Nephron (organoid): Measurements from ENCODE around the gene PCDHGB4.

Source experiments
- H3K27ac Mint-ChIP-seq, 3 experiments: 2 replicates each; pipeline ENCODE4 v1.8.0; 2020; ENCODE audit warnings: mixed read lengths in 3 of 3, mild to moderate bottlenecking in 2 of 3, moderate library complexity in 1 of 3
- H3K27me3 Mint-ChIP-seq: 2 replicates; pipeline ENCODE4 v1.8.0; 2021; ENCODE audit warnings: low read depth, mild to moderate bottlenecking, moderate library complexity, mixed read lengths
- H3K36me3 Mint-ChIP-seq: 2 replicates; pipeline ENCODE4 v1.8.0; 2020; ENCODE audit warnings: low read depth, mixed read lengths
- H3K4me1 Mint-ChIP-seq: 2 replicates; pipeline ENCODE4 v1.8.0; 2020; ENCODE audit warnings: mixed read lengths
- H3K4me3 Mint-ChIP-seq, 3 experiments: 2 replicates each; pipeline ENCODE4 v1.8.0; 2020; ENCODE audit warnings: mild to moderate bottlenecking in 3 of 3, mixed read lengths in 3 of 3, moderate library complexity in 2 of 3
- H3K9me3 Mint-ChIP-seq: 2 replicates; pipeline ENCODE4 v1.8.0; 2020; ENCODE audit warnings: mixed read lengths
- TF ChIP-seq, protein P1 (sequence below), 3 experiments: fragments of 200-600 bp; sonication (generic); IDR thresholded peaks; one replicate each; pipeline ENCODE4 v1.5.0; 2021; ENCODE audit warnings: antibody characterized with exemption in 3 of 3; ENCODE audit not compliant: unreplicated experiment in 3 of 3

The PCDHGB4 gene

GRCh38 chr5:141434006-141434405, 46.5 kb downstream of the PCDHGB4 start:
- Mint-ChIP-seq H3K4me1 (no peaks in the 10 kb centered on the region), H3K4me3 (no peak overlapping the region), H3K27me3 (no peaks in the 10 kb centered on the region), H3K36me3 (peaks cover 95% of the 10 kb centered on the region), H3K9me3 (peaks cover 76% of the 10 kb centered on the region), H3K27ac (no peak overlapping the region)
- TF ChIP-seq, protein P1, sequence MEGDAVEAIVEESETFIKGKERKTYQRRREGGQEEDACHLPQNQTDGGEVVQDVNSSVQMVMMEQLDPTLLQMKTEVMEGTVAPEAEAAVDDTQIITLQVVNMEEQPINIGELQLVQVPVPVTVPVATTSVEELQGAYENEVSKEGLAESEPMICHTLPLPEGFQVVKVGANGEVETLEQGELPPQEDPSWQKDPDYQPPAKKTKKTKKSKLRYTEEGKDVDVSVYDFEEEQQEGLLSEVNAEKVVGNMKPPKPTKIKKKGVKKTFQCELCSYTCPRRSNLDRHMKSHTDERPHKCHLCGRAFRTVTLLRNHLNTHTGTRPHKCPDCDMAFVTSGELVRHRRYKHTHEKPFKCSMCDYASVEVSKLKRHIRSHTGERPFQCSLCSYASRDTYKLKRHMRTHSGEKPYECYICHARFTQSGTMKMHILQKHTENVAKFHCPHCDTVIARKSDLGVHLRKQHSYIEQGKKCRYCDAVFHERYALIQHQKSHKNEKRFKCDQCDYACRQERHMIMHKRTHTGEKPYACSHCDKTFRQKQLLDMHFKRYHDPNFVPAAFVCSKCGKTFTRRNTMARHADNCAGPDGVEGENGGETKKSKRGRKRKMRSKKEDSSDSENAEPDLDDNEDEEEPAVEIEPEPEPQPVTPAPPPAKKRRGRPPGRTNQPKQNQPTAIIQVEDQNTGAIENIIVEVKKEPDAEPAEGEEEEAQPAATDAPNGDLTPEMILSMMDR (IDR thresholded peaks at IDR 0.05; ENCODE audit: unreplicated experiment in 3 of 3), result no peak

- Mint-ChIP-seq H3K27ac (no peak overlapping the region), H3K27me3 (no peaks in the 10 kb centered on the region), H3K36me3 (peaks cover 93% of the 10 kb centered on the region), H3K4me3 (no peak overlapping the region), H3K9me3 (peaks cover 83% of the 10 kb centered on the region), H3K4me1 (no peaks in the 10 kb centered on the region)
- TF ChIP-seq, protein P1 (IDR thresholded peaks at IDR 0.05; ENCODE audit: unreplicated experiment in 3 of 3), result no peak
Measured at GRCh38 chr5:141437221-141437620, 49.7 kb downstream of the PCDHGB4 start.

DNA sequence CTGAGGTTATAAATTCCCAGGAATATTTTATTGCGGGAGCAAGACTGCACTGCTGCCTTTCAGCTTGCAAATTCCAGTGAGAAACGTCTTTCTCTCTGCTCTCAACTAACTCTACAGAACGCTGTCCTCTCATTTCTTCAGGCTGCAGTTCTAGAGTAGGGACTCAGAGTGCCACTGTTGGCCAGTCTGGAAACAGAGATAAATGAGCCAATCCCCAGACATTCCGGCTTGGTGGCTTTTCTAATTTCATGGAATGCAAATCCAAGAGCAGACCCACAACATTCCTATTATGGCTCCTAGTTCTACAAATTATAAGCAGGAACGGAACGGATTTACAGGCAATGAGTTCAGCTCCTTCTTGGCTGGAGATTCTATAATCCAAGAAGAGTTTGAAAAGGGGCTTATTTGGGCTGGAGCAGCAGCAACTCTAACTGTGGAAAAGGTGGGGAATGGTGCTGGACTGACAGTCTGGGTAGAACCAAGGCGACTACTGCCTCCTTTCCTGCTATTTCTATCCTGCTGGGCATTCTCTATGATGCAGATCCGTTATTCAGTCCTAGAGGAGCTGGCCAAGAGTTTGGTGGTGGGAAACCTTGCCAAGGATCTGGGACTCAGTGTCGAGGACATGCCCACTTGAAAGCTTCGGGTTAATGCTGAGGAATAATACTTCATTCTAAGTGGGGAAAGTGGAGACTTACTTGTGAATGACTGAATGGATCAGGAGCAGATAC, 52.1 kb downstream of the PCDHGB4 start:
- Mint-ChIP-seq H3K27ac (no peak overlapping the region), H3K4me3 (no peak overlapping the region), H3K27me3 (no peaks in the 10 kb centered on the region), H3K9me3 (peaks cover 87% of the 10 kb centered on the region), H3K4me1 (no peaks in the 10 kb centered on the region), H3K36me3 (peaks cover 92% of the 10 kb centered on the region)
- TF ChIP-seq, protein P1 (IDR thresholded peaks at IDR 0.05; ENCODE audit: unreplicated experiment in 3 of 3), result no peak
